Measurements from ENCODE around the gene SPON1.

SPON1 gene

DNA sequence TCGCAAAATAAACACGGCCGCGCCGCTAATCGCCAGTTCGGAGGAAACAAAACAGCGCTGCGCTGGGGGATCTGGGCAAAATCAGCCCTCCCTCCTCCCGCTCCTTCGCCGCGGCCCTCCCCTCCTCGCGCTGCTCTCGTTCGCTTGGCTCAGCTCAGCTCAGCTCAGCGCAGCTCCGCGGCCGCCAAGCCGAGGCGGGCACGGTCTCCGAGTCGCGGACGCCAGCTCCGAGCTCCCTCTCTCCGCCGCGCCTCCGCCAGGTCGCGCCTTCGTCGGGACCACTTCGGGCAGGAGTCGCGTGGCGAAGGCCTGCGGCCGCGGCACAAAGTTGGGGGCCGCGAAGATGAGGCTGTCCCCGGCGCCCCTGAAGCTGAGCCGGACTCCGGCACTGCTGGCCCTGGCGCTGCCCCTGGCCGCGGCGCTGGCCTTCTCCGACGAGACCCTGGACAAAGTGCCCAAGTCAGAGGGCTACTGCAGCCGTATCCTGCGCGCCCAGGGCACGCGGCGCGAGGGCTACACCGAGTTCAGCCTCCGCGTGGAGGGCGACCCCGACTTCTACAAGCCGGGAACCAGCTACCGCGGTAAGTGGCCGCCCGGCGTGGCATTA lies at the start of gene SPON1:
TSS of gene SPON1 (plus strand) at position 162 of the 607 bp plus-strand sequence. CDS start at position 344, 182 bp downstream.
- peak within 1 kb of the TSS in 1 of 2 donors; percentile 35 for H3K4me3 ChIP-seq (replicated peaks in 1 of 2; ENCODE audit: low read depth in 2 of 2, low read length in 2 of 2)
- peak in 1 of 2 donors; percentile 41 for DNase-seq (ENCODE audit: low read depth in 2 of 2)
- TF ChIP-seq, protein P1, sequence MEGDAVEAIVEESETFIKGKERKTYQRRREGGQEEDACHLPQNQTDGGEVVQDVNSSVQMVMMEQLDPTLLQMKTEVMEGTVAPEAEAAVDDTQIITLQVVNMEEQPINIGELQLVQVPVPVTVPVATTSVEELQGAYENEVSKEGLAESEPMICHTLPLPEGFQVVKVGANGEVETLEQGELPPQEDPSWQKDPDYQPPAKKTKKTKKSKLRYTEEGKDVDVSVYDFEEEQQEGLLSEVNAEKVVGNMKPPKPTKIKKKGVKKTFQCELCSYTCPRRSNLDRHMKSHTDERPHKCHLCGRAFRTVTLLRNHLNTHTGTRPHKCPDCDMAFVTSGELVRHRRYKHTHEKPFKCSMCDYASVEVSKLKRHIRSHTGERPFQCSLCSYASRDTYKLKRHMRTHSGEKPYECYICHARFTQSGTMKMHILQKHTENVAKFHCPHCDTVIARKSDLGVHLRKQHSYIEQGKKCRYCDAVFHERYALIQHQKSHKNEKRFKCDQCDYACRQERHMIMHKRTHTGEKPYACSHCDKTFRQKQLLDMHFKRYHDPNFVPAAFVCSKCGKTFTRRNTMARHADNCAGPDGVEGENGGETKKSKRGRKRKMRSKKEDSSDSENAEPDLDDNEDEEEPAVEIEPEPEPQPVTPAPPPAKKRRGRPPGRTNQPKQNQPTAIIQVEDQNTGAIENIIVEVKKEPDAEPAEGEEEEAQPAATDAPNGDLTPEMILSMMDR (IDR thresholded peaks at IDR 0.05; ENCODE audit: low read depth, low read length), result no peak

DNA sequence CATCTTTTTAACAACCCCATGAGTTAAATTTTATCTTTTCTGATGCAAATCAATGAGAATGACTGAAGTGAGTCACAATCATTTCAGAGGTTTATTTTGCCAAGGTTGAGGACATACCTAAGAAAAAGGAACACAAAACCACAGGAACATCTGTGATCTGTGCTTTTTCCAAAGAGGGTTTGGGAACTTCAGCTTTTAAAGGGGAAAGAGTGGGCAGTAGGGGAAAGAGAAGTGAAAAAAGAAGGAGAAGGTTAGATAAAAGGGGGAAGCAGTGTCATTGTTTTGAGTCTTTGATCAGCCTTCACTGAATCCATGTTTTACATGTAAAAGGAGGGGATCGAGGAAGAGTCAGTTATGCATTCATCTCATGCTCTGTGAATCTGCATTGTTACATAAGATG lies 45.3 kb upstream of the SPON1 start:
- no peak overlapping the region for H3K4me3 ChIP-seq (replicated peaks in 1 of 2; ENCODE audit: low read depth in 2 of 2, low read length in 2 of 2)
- no peak for DNase-seq (ENCODE audit: low read depth in 2 of 2)
- TF ChIP-seq, protein P1 (IDR thresholded peaks at IDR 0.05; ENCODE audit: low read depth, low read length), result no peak

DNA sequence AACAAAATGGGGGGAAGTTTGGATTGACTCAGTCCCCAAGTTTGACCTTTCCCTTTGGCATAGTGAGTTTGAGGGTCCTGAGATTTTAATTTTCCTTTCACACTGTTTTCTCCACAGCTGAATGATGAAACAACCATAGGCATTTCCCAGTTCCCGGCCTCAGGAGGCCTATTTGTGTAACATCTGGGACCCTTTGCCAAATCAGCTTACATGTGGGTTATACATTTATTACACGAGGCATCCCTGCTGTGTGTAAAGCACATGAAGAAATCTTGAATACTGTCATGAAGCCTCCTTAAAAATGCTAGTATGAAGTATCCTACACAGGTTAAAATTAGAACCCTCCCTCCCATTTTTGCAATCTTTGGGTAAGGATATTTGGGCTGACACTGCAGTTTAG lies 44.6 kb upstream of the SPON1 start:
- H3K4me3 ChIP-seq (replicated peaks in 1 of 2; ENCODE audit: low read depth in 2 of 2, low read length in 2 of 2), result no peak overlapping the region
- TF ChIP-seq, protein P1 (IDR thresholded peaks at IDR 0.05; ENCODE audit: low read depth, low read length), result no peak
- DNase-seq (ENCODE audit: low read depth in 2 of 2), result no peak

DNA sequence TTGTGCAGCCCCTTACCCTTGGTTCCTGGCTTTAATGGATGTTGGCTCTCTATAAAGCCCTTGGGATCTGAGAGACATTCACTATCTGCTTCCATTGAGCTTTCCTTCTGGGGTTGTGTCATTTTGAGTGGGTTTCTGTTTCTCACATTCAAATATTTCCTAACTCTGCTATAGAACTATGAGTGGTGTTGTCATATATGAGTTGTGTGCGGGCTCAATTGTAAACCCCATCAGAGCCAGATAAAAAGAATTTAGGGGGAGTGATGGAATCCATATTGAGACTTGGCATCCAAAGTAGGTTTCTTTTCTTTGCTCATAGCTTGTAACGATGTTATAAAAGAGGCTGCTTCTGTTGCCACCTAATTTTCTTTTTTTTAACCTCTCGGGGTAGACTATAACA lies 41.8 kb upstream of the SPON1 start:
- no peak for DNase-seq (ENCODE audit: low read depth in 2 of 2)
- no peak overlapping the region for H3K4me3 ChIP-seq (replicated peaks in 1 of 2; ENCODE audit: low read depth in 2 of 2, low read length in 2 of 2)
- TF ChIP-seq, protein P1 (IDR thresholded peaks at IDR 0.05; ENCODE audit: low read depth, low read length), result no peak

DNA sequence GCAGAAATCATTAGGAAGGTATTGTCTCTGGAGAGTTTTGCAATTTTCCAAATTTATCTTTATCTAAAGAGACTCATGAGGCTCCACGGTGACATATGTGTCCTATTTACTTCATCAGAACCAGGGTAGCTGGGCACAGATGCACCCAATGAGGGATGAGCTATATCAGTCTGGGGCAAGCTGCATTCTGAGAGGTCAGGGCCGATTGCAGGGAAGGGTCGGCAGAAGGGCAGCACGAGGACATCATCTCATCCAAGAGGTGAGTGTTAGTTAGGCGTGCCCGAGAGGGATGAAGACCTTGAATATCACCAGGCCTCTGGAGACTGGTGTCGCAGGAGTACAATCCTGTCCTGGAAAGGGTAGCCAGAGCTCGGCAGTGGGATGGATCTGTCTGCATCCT lies 41.0 kb upstream of the SPON1 start:
- no peak overlapping the region for H3K4me3 ChIP-seq (replicated peaks in 1 of 2; ENCODE audit: low read depth in 2 of 2, low read length in 2 of 2)
- DNase-seq (ENCODE audit: low read depth in 2 of 2), result no peak
- TF ChIP-seq, protein P1 (IDR thresholded peaks at IDR 0.05; ENCODE audit: low read depth, low read length), result no peak

DNA sequence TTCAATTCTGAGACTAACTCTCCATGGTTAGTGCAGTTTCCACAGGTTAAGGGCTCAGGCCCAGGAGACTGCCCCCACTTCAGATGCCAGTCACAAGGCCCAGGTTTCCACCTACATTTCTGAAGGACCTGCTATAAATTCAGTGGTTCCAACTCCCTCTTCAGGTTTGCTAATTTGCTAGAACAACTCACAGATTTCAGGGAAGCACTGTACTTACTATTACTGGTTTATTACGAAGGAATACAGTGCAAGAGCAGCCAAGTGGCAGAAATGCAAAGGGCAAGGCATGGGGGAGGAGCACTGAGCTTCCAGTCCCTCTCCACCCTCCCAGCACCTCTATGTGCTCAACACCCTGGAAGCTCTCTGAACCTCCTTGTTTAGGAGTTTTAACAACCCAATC lies 39.3 kb upstream of the SPON1 start:
- TF ChIP-seq, protein P1 (IDR thresholded peaks at IDR 0.05; ENCODE audit: low read depth, low read length), result no peak
- no peak overlapping the region for H3K4me3 ChIP-seq (replicated peaks in 1 of 2; ENCODE audit: low read depth in 2 of 2, low read length in 2 of 2)

More for the DNA sequence above, 39.3 kb upstream of the SPON1 start:
- DNase-seq (ENCODE audit: low read depth in 2 of 2), result no peak

Data from cardiac fibroblast (primary cell).